HG03571 (cell line): ENCODE results near the gene TNS1.
"Not testable (repeated sequence)": the region's sequence is repeated elsewhere in the genome, so short reads cannot be mapped to it uniquely, and the experiment has no call there.

Source experiments
- ATAC-seq: cut with Tn5 transposase; IDR thresholded peaks from one replicate; pipeline ENCODE4 v1.9.1; 2021; ENCODE audit not compliant: unreplicated experiment

TNS1 gene

DNA sequence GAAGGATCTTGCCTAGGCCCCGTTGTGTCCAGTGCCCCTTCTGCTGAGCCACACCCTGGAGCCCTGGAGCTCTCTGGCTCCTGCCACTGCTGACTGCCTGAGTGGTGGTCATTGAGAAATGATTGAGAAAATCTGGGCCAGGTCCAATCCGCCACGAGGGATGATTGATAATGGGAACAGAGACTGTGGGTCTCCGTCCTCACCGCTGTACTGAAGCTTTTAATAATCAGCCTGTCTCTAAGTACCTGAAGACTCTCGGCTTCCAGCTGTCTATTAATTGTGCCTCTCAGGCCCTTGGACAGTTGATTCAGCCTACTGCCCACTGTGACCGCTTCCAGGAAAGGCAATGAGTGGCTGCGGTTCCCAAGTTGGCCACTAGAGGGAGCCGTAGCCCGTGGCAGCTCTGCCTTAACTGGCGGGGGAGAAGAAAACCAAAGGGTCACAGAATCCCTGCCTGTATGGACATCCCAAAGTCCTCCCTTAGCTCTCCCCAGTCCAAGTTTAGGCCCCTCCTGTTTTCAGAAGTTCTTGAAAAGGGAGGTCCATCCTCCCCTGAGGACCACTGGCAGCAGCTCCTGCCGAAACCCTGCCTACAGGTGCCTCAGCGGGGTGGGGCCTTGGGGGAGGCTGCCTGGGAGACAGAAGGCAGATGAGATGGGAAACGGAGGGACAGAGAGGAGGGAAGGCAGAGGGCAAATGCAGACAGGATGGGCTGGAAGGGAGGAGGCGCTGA is 213.6 kb downstream of the TNS1 start:
- ATAC-seq: no peak

DNA sequence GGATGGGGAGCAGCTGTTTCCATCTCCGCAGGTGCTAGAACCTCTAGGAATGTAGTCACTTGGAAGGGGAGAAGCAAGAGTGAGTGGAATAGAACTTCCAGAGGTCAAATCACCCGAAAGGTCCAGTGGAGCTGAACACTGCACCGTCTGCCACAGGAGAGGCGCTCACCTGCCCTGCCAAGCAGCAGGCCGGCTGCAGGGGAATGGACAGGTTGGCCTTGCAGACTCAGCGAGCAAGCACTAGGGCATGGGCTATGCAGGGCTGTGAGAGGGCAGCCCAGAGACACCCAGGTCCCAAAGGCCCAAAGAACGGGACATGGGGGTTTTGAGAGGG is 214.2 kb downstream of the TNS1 start:
- no peak for ATAC-seq

DNA sequence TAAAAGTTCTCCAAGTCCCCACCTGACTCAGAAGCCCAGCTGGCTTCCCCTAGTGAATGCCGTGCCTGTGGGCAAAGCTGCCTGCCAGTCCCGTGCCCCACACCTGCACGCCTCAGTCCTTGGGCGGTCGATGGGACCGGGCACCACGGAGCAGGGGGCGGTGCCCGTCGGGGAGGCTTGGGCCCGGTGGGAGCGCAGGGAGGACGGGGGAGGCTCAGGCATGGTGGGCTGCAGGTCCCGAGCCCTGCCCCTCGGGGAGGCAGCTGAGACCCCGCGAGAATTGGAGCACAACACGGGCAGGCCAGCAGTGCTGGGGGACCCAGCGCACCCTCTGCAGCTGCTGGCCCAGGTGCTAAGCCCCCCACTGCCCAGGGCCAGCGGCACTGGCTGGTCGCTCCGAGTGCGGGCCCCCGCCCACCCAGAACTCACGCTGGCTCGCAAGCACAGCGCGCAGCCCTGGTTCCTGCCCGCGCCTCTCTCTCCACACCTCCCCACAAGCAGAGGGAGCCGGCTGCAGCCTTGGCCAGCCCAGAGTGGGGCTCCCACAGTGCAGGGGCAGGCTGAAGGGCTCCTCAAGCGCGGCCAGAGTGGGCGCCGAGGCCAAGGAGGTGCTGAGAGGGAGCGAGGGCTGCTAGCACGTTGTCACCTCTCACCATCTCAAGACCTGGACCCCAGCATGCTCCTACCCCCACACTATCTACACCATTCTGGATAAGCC is 215.5 kb downstream of the TNS1 start:
- ATAC-seq: no peak

DNA sequence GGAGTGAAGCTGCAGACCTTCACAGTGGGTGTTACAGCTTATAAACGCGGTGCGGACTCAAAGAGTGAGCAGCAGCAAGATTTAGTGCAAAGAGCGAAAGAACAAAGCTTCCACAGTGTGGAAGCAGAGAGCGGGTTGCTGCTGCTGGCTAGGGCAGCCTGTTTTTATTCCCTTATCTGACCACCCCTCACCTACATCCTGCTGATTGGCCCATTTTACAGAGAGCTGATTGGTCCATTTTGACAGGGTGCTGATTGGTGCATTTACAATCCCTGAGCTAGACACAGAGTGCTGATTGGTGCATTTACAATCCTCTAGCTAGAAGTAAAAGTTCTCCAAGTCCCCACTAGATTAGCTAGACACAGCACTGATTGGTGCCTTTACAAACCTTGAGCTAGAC is 216.2 kb downstream of the TNS1 start:
- not testable (repeated sequence) for ATAC-seq

- ATAC-seq: peak; percentile 56
These were observed 217.2 kb downstream of the TNS1 start for GRCh38 chr2:217785544-217786045.

GRCh38 chr2:217784996-217785543 is 217.7 kb downstream of the TNS1 start:
- ATAC-seq: no peak

DNA sequence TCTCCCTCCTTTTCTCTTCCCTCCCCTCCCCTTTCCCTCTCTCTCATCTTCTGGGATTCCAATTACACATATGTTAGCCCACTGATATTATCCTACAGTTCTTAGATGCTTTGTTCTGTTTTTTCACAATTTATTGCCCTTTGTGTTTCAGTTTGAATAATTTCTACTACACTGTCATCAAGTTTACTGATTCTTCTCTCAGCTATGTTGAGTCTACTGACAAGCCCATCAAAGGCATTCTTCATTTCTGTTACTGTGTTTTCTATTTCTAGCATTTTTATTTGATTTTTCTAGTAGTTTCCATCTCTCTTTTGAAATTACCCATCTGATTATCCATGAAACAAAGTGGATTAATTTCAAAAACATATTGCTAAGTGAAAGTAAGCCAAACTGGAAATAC is 219.6 kb downstream of the TNS1 start:
- ATAC-seq: no peak

DNA sequence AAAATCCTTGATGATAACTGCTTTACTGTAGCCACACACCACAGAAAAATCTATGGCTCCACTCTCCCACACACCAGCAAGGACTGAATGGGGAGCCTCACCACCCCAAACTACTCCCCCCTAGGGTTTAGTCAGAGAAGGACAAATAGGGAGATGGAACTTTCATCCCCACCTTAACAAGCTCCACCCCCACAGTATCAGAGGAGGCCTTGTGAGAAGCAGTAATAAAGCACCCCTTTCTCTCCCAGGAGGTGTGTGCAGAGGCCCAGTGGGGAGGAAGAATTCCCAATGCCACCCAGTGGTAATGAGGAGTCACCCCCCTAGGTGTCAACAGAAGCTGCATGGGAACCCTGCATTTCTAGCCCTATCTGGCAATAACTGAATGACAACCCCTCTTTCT is 224.9 kb downstream of the TNS1 start:
- ATAC-seq: no peak

DNA sequence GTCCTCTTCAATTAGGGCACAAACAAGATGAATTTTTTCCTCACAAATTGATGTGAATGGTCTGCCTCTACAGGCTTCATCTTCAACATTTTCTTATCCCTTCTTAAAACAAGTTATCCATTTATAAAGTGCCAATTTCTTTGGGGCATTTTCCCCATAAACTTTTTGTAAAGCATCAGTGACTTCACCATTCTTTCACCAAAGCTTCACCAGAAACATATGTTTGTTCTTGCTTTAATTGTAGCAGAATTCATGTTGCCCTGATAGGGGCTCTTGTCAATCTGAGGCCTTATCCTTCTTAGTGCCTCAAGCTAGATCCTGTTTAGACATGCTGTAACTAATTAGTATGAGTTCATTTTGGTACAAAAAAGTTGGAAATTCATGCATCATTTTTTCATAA is 226.2 kb downstream of the TNS1 start:
- no peak for ATAC-seq

GRCh38 chr2:217775920-217776503 is 226.8 kb downstream of the TNS1 start:
- ATAC-seq: no peak

DNA sequence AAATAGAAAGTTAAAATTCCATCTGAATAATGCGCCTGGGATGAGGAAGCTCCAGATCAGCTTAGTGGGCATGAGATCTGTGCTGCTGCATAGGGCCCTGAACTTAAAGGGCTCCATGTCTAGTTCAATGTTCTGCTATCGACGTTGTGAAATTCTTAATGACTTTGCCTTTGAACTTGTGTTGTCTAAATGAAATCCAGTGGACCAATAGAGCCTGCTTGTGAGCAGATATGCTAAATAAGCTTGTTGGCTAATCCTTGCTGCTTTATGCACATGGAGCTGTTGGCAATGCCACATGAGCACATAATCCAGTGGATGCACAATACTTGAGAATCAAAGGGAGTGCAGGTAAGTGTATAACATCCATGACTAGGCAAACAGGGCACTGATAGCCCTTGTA is 228.6 kb downstream of the TNS1 start:
- ATAC-seq: no peak

GRCh38 chr2:217773539-217773938 is 229.3 kb downstream of the TNS1 start:
- no peak for ATAC-seq

- no peak for ATAC-seq
These were observed 236.4 kb downstream of the TNS1 start for GRCh38 chr2:217766356-217766755.

GRCh38 chr2:217761645-217762277 is 241.0 kb downstream of the TNS1 start:
- no peak for ATAC-seq

- no peak for ATAC-seq
These were observed 242.8 kb downstream of the TNS1 start for GRCh38 chr2:217759991-217760390.

GRCh38 chr2:217757108-217757463 is 245.7 kb downstream of the TNS1 start:
- no peak for ATAC-seq

DNA sequence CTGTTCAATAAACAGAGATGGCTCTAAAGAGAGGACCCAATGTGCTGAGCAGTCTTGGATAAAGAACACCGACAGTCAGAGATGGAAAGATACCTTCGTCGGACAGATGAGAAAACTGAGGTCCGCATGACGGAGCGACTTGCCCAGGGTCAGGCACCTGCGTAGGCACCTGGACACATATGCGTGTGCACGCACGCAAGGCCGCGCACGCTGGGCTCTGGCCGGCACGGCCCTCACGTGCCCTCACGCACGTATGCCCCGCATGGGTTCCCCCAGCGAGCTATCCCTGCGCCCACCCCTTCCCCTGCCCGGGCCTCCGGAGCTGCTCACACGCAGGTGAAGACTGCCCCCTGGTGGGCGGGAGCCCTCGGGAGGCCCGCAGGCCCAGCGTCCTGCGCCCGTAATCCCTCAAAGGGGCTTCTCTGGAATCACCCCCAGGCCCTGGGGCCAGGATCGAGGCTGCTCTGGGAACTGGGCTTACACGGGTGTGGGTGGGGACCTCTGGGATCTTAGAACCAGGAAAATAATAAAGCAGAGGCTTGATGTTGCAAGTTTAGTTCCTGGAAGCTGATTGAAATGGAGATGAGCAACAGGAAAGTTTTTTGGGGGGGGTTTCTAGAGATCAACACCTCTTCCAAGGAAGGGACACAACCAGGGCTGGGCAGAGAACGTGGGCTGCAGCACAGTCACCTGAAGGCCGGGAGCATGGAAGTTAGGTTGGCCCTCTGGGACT is 246.3 kb downstream of the TNS1 start:
- no peak for ATAC-seq

GRCh38 chr2:217755027-217755745 is 247.6 kb downstream of the TNS1 start:
- ATAC-seq: no peak

DNA sequence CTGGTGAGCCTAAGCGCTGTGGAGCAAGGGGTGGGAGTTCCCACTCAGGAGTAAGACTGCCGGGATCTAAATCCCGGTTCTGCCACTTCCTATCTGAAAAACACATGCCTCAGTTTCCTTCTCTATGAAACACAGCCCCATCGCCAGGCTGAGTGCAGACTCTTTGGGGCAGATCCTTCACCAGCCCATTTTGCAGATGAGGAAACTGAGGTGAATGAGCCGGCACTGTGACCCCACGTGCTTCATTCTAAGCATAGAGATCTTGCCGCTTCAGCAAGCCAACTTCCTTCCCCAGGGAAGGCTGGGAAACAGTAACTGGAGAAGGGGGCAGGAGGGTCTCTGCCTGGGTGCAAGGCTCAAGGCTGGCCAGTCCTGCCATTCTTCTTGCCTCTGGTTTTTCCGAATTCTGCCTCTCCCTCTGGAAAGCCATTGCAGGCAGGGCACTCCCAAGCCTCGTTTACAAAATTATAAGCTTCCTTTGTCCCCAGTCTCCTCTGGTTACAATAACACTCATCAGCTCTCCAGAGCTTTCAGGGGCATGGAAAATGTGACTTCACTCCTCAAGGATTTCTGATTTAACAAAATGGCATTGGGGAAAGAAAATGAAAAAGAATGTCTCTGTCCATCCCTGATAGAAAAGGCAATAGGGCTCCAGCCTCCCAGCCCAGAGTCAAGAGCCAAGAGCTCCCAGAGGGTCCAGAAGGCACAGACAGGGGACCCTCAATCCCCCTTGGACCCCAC is 249.2 kb downstream of the TNS1 start:
- ATAC-seq: no peak
